ENCODE measurements around the gene TOM1L1. TPM values are rescaled to one million over a fixed set of nuclear protein-coding genes. Genes with fewer than 3 reads are reported as not detected.

TOM1L1 gene
- polyA plus RNA-seq, 2 donors = 11.5 to 22.9 TPM

DNA sequence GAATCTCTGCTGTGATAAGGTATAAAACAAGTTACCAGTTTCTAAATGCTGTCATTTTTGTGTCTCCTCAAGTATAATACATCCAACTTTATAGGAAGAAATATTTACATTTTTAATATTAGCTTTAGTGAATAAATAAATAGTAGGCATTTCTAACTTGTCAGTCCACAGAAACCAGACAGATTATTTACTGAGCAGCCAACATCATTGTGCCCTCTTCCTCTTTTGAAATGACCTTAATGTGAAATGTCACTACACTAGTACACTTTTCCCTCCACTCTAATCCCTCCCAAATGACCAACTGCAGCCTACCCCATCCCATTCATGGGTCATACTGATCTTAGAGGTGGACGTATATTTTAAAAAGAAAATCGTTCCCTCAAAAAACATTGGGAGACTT is 77.1 kb downstream of the TOM1L1 start:
- H3K9me3 ChIP-seq (ENCODE audit: control insufficient read depth in 2 of 2, insufficient read depth in 1 of 2, low read depth in 1 of 2, low read length in 1 of 2) = peaks cover 0 to 2% of the 10 kb centered on the region in 2 donors
- WGBS, 2 donors = 96 to 97% methylated on average over 2 of the region's 2 CpGs

DNA sequence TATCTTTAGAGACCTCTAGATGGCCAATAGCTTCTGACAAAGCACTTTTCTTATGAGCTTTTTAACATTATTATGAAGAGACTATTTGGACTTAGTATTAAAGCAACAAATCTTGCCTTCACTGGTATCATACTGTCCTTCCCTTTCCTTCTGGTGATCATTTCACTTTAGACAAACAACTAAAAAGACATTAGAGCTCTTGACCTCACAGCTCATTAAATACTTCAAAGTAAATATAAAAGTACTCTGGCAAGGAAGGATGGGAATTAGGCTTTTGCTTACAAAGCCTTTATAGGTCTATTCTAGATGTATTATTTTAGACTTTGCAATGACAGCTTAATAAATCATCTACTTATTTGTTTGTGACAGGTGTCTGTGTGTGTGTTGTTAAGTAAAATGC is 79.0 kb downstream of the TOM1L1 start:
- H3K27me3 ChIP-seq (ENCODE audit: control insufficient read depth in 1 of 2, insufficient read depth in 2 of 2, low read length in 2 of 2) = no peaks in the 10 kb centered on the region
- no peaks in the 10 kb centered on the region for H3K36me3 ChIP-seq (ENCODE audit: control insufficient read depth in 2 of 2, insufficient read depth in 2 of 2, low read length in 1 of 2)
- no peak overlapping the region for H3K4me3 ChIP-seq (ENCODE audit: low read depth in 1 of 2, low read length in 2 of 2)
- H3K9me3 ChIP-seq (ENCODE audit: control insufficient read depth in 2 of 2, insufficient read depth in 1 of 2, low read depth in 1 of 2, low read length in 1 of 2) = peaks cover 0 to 2% of the 10 kb centered on the region in 2 donors
- no peak overlapping the region for H3K27ac ChIP-seq (ENCODE audit: low read depth in 2 of 2, low read length in 1 of 2)
- H3K4me1 ChIP-seq (ENCODE audit: control insufficient read depth in 2 of 2, insufficient read depth in 2 of 2, low read length in 1 of 2) = no peaks in the 10 kb centered on the region

More for the DNA sequence above, 77.1 kb downstream of the TOM1L1 start:
- no peak overlapping the region for H3K27ac ChIP-seq (ENCODE audit: low read depth in 2 of 2, low read length in 1 of 2)
- H3K27me3 ChIP-seq (ENCODE audit: control insufficient read depth in 1 of 2, insufficient read depth in 2 of 2, low read length in 2 of 2) = no peaks in the 10 kb centered on the region
- H3K4me3 ChIP-seq (ENCODE audit: low read depth in 1 of 2, low read length in 2 of 2) = no peak overlapping the region
- no peaks in the 10 kb centered on the region for H3K36me3 ChIP-seq (ENCODE audit: control insufficient read depth in 2 of 2, insufficient read depth in 2 of 2, low read length in 1 of 2)
- H3K4me1 ChIP-seq (ENCODE audit: control insufficient read depth in 2 of 2, insufficient read depth in 2 of 2, low read length in 1 of 2) = no peaks in the 10 kb centered on the region

- H3K27ac ChIP-seq (ENCODE audit: low read depth in 2 of 2, low read length in 1 of 2) = no peak overlapping the region
- H3K36me3 ChIP-seq (ENCODE audit: control insufficient read depth in 2 of 2, insufficient read depth in 2 of 2, low read length in 1 of 2) = no peaks in the 10 kb centered on the region
- no peaks in the 10 kb centered on the region for H3K4me1 ChIP-seq (ENCODE audit: control insufficient read depth in 2 of 2, insufficient read depth in 2 of 2, low read length in 1 of 2)
- H3K9me3 ChIP-seq (ENCODE audit: control insufficient read depth in 2 of 2, insufficient read depth in 1 of 2, low read depth in 1 of 2, low read length in 1 of 2) = peaks cover 0 to 2% of the 10 kb centered on the region in 2 donors
- WGBS, 2 donors = 55 to 91% methylated on average over 3 of the region's 3 CpGs
- H3K4me3 ChIP-seq (ENCODE audit: low read depth in 1 of 2, low read length in 2 of 2) = no peak overlapping the region
- no peaks in the 10 kb centered on the region for H3K27me3 ChIP-seq (ENCODE audit: control insufficient read depth in 1 of 2, insufficient read depth in 2 of 2, low read length in 2 of 2)
These were observed 79.7 kb downstream of the TOM1L1 start for GRCh38 chr17:54980375-54980774.

- H3K36me3 ChIP-seq (ENCODE audit: control insufficient read depth in 2 of 2, insufficient read depth in 2 of 2, low read length in 1 of 2) = no peaks in the 10 kb centered on the region
- H3K4me3 ChIP-seq (ENCODE audit: low read depth in 1 of 2, low read length in 2 of 2) = no peak overlapping the region
- H3K27ac ChIP-seq (ENCODE audit: low read depth in 2 of 2, low read length in 1 of 2) = no peak overlapping the region
- H3K9me3 ChIP-seq (ENCODE audit: control insufficient read depth in 2 of 2, insufficient read depth in 1 of 2, low read depth in 1 of 2, low read length in 1 of 2) = peaks cover 0 to 2% of the 10 kb centered on the region in 2 donors
- H3K27me3 ChIP-seq (ENCODE audit: control insufficient read depth in 1 of 2, insufficient read depth in 2 of 2, low read length in 2 of 2) = no peaks in the 10 kb centered on the region
- H3K4me1 ChIP-seq (ENCODE audit: control insufficient read depth in 2 of 2, insufficient read depth in 2 of 2, low read length in 1 of 2) = no peaks in the 10 kb centered on the region
These were observed 81.7 kb downstream of the TOM1L1 start for GRCh38 chr17:54982399-54982798.

DNA sequence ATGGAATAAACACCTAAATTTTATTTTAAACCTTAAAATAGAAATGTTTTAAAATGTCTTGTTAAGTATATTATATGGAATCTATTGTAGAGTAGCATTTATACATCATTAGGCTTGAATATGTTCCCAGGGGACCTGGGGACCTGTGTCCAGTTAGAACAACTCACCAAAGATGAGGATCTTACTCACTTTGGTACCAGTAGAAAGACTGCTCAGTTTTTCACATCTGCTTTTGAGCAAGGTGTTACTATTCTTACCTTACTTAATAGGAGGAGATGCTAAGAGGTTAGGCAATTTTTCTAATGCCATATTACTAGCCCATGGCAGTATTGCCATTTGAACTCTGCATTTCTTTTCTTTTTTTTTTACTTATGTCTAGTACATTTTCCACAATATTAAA is 82.6 kb downstream of the TOM1L1 start:
- no peaks in the 10 kb centered on the region for H3K36me3 ChIP-seq (ENCODE audit: control insufficient read depth in 2 of 2, insufficient read depth in 2 of 2, low read length in 1 of 2)
- H3K4me3 ChIP-seq (ENCODE audit: low read depth in 1 of 2, low read length in 2 of 2) = no peak overlapping the region
- H3K4me1 ChIP-seq (ENCODE audit: control insufficient read depth in 2 of 2, insufficient read depth in 2 of 2, low read length in 1 of 2) = no peaks in the 10 kb centered on the region
- no peaks in the 10 kb centered on the region for H3K27me3 ChIP-seq (ENCODE audit: control insufficient read depth in 1 of 2, insufficient read depth in 2 of 2, low read length in 2 of 2)
- peaks cover 0 to 2% of the 10 kb centered on the region in 2 donors for H3K9me3 ChIP-seq (ENCODE audit: control insufficient read depth in 2 of 2, insufficient read depth in 1 of 2, low read depth in 1 of 2, low read length in 1 of 2)
- H3K27ac ChIP-seq (ENCODE audit: low read depth in 2 of 2, low read length in 1 of 2) = no peak overlapping the region

DNA sequence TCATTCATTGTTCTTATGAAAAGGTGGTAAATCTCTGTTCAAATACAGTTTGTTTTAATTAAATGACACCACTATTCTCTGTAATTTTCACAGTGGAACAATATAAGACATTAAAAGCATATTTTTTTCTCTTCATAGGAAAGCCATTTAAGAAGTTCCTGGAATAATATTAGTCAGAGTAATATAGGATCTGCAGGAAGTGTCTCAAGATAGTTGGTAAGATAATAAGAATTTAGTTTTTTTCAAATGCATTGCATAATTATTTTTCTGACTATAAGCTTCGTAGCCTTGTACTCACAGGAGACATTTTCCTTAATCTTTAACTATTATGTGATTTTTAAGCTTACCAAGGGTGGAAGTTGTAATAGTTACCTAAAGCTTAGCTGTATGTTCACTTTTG is 84.8 kb downstream of the TOM1L1 start:
- Histone ChIP-seq H3K9me3 (ENCODE audit: control insufficient read depth in 2 of 2, insufficient read depth in 1 of 2, low read depth in 1 of 2, low read length in 1 of 2) (peaks cover 0 to 2% of the 10 kb centered on the region in 2 donors), H3K27me3 (ENCODE audit: control insufficient read depth in 1 of 2, insufficient read depth in 2 of 2, low read length in 2 of 2) (no peaks in the 10 kb centered on the region), H3K27ac (ENCODE audit: low read depth in 2 of 2, low read length in 1 of 2) (no peak overlapping the region), H3K4me3 (ENCODE audit: low read depth in 1 of 2, low read length in 2 of 2) (no peak overlapping the region), H3K36me3 (ENCODE audit: control insufficient read depth in 2 of 2, insufficient read depth in 2 of 2, low read length in 1 of 2) (no peaks in the 10 kb centered on the region), H3K4me1 (ENCODE audit: control insufficient read depth in 2 of 2, insufficient read depth in 2 of 2, low read length in 1 of 2) (no peaks in the 10 kb centered on the region)
- WGBS, 2 donors = 90% methylated on average over 1 of the region's 1 CpG

- H3K4me1 ChIP-seq (ENCODE audit: control insufficient read depth in 2 of 2, insufficient read depth in 2 of 2, low read length in 1 of 2) = no peaks in the 10 kb centered on the region
- H3K36me3 ChIP-seq (ENCODE audit: control insufficient read depth in 2 of 2, insufficient read depth in 2 of 2, low read length in 1 of 2) = no peaks in the 10 kb centered on the region
- no peak overlapping the region for H3K27ac ChIP-seq (ENCODE audit: low read depth in 2 of 2, low read length in 1 of 2)
- no peak overlapping the region for H3K4me3 ChIP-seq (ENCODE audit: low read depth in 1 of 2, low read length in 2 of 2)
- no peaks in the 10 kb centered on the region for H3K27me3 ChIP-seq (ENCODE audit: control insufficient read depth in 1 of 2, insufficient read depth in 2 of 2, low read length in 2 of 2)
- 91 to 97% methylated on average over 4 of the region's 4 CpGs for WGBS, 2 donors
- H3K9me3 ChIP-seq (ENCODE audit: control insufficient read depth in 2 of 2, insufficient read depth in 1 of 2, low read depth in 1 of 2, low read length in 1 of 2) = no peaks in the 10 kb centered on the region
These were observed 89.5 kb downstream of the TOM1L1 start for GRCh38 chr17:54990118-54990517.

DNA sequence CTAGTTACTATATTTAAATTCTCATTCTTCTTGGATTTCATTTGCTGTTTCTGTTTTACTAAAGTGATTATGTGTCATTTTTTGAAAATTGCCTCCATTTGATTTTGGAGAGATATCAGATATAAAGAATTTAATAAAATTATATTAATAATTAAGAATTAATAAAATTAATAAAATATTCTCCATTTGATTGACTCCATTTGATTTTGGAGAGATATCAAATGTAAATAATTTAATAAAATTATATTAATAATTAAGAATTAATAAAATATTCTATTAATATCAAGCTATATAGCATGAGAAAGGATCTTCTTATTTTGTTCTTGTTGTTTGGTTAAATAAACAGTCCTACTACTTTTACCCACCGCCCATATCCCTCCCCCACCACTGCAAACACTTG is 90.9 kb downstream of the TOM1L1 start:
- Histone ChIP-seq H3K4me1 (ENCODE audit: control insufficient read depth in 2 of 2, insufficient read depth in 2 of 2, low read length in 1 of 2) (no peaks in the 10 kb centered on the region), H3K36me3 (ENCODE audit: control insufficient read depth in 2 of 2, insufficient read depth in 2 of 2, low read length in 1 of 2) (no peaks in the 10 kb centered on the region), H3K27ac (ENCODE audit: low read depth in 2 of 2, low read length in 1 of 2) (no peak overlapping the region), H3K27me3 (ENCODE audit: control insufficient read depth in 1 of 2, insufficient read depth in 2 of 2, low read length in 2 of 2) (no peaks in the 10 kb centered on the region), H3K4me3 (ENCODE audit: low read depth in 1 of 2, low read length in 2 of 2) (no peak overlapping the region), H3K9me3 (ENCODE audit: control insufficient read depth in 2 of 2, insufficient read depth in 1 of 2, low read depth in 1 of 2, low read length in 1 of 2) (no peaks in the 10 kb centered on the region)
- WGBS, 2 donors = 98 to 100% methylated on average over 1 of the region's 1 CpG

DNA sequence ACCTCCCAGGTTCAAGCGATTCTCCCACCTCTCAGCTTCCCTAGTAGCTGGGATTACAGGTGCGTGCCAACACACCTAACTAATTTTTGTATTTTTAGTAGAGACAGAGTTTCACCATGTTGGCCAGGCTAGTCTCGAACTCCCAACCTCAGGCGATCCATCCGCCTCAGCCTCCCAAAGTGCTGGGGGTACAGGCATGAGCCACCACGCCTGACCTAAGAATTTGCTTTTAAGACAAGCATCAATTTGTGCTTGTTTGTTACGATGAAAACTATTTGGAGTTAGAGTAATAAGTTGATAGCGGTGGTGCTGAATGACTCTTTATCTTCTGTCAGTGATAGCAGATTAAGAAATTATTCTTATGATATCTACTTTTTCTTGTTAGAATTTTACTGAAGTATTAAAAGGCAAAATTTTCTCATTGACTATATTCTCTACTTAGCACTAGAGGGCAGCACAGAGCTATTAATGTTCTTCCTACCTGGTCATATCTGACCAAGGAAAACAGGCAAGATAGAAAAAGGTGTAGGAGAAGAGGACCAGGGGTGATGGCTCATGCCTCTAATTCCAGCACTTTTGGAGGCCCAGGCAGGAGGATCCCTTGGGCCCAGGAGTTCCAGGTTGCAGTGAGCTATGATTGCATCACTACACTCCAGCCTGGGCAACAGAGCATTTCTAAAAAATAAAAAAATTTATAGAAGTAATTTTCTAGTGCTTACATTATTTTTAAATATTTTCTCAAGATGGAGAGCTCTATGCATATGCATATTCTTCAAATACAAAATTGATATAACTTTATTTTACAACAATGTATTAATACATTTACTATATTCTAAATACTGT is 92.4 kb downstream of the TOM1L1 start:
- Histone ChIP-seq H3K4me3 (ENCODE audit: low read depth in 1 of 2, low read length in 2 of 2) (no peak overlapping the region), H3K36me3 (ENCODE audit: control insufficient read depth in 2 of 2, insufficient read depth in 2 of 2, low read length in 1 of 2) (no peaks in the 10 kb centered on the region), H3K27me3 (ENCODE audit: control insufficient read depth in 1 of 2, insufficient read depth in 2 of 2, low read length in 2 of 2) (no peaks in the 10 kb centered on the region), H3K4me1 (ENCODE audit: control insufficient read depth in 2 of 2, insufficient read depth in 2 of 2, low read length in 1 of 2) (no peaks in the 10 kb centered on the region), H3K9me3 (ENCODE audit: control insufficient read depth in 2 of 2, insufficient read depth in 1 of 2, low read depth in 1 of 2, low read length in 1 of 2) (no peaks in the 10 kb centered on the region), H3K27ac (ENCODE audit: low read depth in 2 of 2, low read length in 1 of 2) (no peak overlapping the region)
- 77 to 81% methylated on average over 8 of the region's 8 CpGs for WGBS, 2 donors

DNA sequence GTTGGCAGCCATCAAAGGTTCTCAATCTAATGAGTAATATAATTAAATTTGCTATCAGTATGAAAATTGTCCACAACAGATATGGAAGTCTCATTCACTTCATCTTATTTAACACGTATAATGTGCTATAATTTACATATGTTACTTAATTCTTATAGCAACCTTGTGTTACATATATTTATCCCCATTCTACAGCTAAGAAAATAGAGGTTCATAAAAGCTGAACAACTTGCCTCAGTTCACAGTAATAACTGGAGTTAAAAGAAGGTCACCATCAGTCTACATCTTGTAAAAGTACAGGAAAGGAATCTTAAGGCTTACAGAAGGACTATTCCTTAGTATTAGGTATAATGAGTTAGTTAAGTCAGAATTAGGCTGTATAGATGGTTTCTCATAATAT is 95.8 kb downstream of the TOM1L1 start:
- H3K27ac ChIP-seq (ENCODE audit: low read depth in 2 of 2, low read length in 1 of 2) = no peak overlapping the region

More for the DNA sequence above, 95.8 kb downstream of the TOM1L1 start:
- Histone ChIP-seq H3K4me3 (ENCODE audit: low read depth in 1 of 2, low read length in 2 of 2) (no peak overlapping the region), H3K4me1 (ENCODE audit: control insufficient read depth in 2 of 2, insufficient read depth in 2 of 2, low read length in 1 of 2) (no peaks in the 10 kb centered on the region), H3K36me3 (ENCODE audit: control insufficient read depth in 2 of 2, insufficient read depth in 2 of 2, low read length in 1 of 2) (no peaks in the 10 kb centered on the region), H3K27me3 (ENCODE audit: control insufficient read depth in 1 of 2, insufficient read depth in 2 of 2, low read length in 2 of 2) (no peaks in the 10 kb centered on the region), H3K9me3 (ENCODE audit: control insufficient read depth in 2 of 2, insufficient read depth in 1 of 2, low read depth in 1 of 2, low read length in 1 of 2) (no peaks in the 10 kb centered on the region)
- 95 to 98% methylated on average over 1 of the region's 1 CpG for WGBS, 2 donors

All from esophagus (tissue), 2 donors.